H1 (cell line): ENCODE results near the gene ADARB2. TPM values are rescaled to one million over a fixed set of nuclear protein-coding genes. Genes with fewer than 3 reads are reported as not detected.

ENCODE experiments used
- TCF12 ChIP-seq: IDR thresholded peaks from 2 replicates; pipeline ENCODE4 v1.6.1; 2011; ENCODE audit warnings: low read depth, mild to moderate bottlenecking, low read length
- polyA plus RNA-seq, 7 experiments: library from polyadenylated mRNA; depleted of rRNA in 3 of 7; stranded (reverse) in 5 of 7; unstranded in 2 of 7; fragments of >200 nt in 5 of 7; fragments of 200-250 nt in 2 of 7; gene quantifications; 1 replicate in 5 of 7; 2 replicates in 1 of 7; 4 replicates in 1 of 7; pipeline versions ENCODE4 v1.2.1 to v1.2.3, GENCODE V29; 2011 to 2013; ENCODE audit warnings: missing spikeins in 2 of 7, mixed read lengths in 2 of 7
- total RNA-seq: library from RNA; stranded (reverse); fragmentation: NEBNext Ultra II Directional; extraction: Animal tissue kit (Norgen Biotek cat#: 25700); gene quantifications from 2 replicates; pipeline ENCODE4 v1.2.1, GENCODE V29; 2021
- TF ChIP-seq, protein P1 (sequence below): fragments of 300-600 bp; sonication (generic); IDR thresholded peaks from 2 replicates; pipeline ENCODE4 v1.7.1; 2012; ENCODE audit warnings: low read length, moderate library complexity, mild to moderate bottlenecking, inconsistent platforms; ENCODE audit not compliant: insufficient replicate concordance

ADARB2 gene
- total and polyA plus RNA-seq, 2 of the 8 experiments (the other 6 are each of a cell fraction or from before 2014, with no cell fraction given) = 2.2 to 2.8 TPM

DNA sequence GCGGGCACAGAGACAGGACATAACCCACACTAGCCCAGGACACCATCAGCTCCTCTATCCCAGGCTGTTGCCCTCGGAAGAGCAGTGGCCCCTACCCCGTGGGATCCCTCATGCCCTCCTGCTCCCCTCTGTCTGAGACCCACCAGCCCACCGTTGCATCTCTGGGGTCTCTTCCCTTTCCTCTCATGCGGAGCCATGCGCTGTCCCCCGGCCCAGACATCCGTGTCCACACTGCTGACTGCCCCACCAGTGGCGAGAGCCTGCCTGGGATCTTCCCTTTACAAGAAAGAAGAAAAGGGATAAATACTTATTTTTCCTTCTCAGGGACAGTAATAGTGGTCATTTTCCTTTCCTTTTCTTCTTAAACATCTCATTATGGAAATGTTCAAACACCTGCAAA, 565.7 kb downstream of the ADARB2 start (continued):
- TF ChIP-seq, protein P1, sequence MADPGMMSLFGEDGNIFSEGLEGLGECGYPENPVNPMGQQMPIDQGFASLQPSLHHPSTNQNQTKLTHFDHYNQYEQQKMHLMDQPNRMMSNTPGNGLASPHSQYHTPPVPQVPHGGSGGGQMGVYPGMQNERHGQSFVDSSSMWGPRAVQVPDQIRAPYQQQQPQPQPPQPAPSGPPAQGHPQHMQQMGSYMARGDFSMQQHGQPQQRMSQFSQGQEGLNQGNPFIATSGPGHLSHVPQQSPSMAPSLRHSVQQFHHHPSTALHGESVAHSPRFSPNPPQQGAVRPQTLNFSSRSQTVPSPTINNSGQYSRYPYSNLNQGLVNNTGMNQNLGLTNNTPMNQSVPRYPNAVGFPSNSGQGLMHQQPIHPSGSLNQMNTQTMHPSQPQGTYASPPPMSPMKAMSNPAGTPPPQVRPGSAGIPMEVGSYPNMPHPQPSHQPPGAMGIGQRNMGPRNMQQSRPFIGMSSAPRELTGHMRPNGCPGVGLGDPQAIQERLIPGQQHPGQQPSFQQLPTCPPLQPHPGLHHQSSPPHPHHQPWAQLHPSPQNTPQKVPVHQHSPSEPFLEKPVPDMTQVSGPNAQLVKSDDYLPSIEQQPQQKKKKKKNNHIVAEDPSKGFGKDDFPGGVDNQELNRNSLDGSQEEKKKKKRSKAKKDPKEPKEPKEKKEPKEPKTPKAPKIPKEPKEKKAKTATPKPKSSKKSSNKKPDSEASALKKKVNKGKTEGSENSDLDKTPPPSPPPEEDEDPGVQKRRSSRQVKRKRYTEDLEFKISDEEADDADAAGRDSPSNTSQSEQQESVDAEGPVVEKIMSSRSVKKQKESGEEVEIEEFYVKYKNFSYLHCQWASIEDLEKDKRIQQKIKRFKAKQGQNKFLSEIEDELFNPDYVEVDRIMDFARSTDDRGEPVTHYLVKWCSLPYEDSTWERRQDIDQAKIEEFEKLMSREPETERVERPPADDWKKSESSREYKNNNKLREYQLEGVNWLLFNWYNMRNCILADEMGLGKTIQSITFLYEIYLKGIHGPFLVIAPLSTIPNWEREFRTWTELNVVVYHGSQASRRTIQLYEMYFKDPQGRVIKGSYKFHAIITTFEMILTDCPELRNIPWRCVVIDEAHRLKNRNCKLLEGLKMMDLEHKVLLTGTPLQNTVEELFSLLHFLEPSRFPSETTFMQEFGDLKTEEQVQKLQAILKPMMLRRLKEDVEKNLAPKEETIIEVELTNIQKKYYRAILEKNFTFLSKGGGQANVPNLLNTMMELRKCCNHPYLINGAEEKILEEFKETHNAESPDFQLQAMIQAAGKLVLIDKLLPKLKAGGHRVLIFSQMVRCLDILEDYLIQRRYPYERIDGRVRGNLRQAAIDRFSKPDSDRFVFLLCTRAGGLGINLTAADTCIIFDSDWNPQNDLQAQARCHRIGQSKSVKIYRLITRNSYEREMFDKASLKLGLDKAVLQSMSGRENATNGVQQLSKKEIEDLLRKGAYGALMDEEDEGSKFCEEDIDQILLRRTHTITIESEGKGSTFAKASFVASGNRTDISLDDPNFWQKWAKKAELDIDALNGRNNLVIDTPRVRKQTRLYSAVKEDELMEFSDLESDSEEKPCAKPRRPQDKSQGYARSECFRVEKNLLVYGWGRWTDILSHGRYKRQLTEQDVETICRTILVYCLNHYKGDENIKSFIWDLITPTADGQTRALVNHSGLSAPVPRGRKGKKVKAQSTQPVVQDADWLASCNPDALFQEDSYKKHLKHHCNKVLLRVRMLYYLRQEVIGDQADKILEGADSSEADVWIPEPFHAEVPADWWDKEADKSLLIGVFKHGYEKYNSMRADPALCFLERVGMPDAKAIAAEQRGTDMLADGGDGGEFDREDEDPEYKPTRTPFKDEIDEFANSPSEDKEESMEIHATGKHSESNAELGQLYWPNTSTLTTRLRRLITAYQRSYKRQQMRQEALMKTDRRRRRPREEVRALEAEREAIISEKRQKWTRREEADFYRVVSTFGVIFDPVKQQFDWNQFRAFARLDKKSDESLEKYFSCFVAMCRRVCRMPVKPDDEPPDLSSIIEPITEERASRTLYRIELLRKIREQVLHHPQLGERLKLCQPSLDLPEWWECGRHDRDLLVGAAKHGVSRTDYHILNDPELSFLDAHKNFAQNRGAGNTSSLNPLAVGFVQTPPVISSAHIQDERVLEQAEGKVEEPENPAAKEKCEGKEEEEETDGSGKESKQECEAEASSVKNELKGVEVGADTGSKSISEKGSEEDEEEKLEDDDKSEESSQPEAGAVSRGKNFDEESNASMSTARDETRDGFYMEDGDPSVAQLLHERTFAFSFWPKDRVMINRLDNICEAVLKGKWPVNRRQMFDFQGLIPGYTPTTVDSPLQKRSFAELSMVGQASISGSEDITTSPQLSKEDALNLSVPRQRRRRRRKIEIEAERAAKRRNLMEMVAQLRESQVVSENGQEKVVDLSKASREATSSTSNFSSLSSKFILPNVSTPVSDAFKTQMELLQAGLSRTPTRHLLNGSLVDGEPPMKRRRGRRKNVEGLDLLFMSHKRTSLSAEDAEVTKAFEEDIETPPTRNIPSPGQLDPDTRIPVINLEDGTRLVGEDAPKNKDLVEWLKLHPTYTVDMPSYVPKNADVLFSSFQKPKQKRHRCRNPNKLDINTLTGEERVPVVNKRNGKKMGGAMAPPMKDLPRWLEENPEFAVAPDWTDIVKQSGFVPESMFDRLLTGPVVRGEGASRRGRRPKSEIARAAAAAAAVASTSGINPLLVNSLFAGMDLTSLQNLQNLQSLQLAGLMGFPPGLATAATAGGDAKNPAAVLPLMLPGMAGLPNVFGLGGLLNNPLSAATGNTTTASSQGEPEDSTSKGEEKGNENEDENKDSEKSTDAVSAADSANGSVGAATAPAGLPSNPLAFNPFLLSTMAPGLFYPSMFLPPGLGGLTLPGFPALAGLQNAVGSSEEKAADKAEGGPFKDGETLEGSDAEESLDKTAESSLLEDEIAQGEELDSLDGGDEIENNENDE = no peak
- TF ChIP-seq TCF12 = no peak
